ENCODE results near the gene CRYBG2. TPM values are rescaled to one million over a fixed set of nuclear protein-coding genes. Genes with fewer than 3 reads are reported as not detected.

Gene CRYBG2
- total RNA-seq, 1 donor from 2014 or later = 67.0 TPM

DNA sequence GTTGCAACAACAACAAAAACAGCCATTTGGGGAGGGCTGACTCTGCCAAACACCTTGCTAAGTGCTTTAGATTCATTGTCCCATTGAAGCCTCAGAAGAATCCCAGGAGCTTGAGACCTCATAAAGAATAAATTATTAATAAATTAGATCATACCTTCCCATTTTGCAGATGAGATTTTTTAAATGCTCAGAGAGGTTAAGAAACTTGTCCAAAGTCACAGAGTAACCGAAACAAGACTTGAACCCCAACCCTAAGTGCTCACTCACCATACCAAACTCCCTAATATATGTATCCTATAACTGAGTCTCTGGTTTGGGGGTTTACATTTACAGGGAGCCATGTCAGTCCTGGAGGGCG, 3.6 kb downstream of the CRYBG2 start:
- intact Hi-C loops (cut with DNase I) = no loop called here
- Histone ChIP-seq H3K27ac (no peak overlapping the region), H3K27me3 (no peaks in the 10 kb centered on the region), H3K9me3 (no peaks in the 10 kb centered on the region), H3K36me3 (no peaks in the 10 kb centered on the region), H3K4me1 (peaks cover 19% of the 10 kb centered on the region), H3K4me3 (no peak overlapping the region)
- TF ChIP-seq POLR2A (IDR thresholded peaks at IDR 0.05) (no peak), POLR2AphosphoS5 (IDR thresholded peaks at IDR 0.05; ENCODE audit: insufficient read depth in 1 of 2, low read depth in 1 of 2) (no peak)
- TF ChIP-seq, protein P1, sequence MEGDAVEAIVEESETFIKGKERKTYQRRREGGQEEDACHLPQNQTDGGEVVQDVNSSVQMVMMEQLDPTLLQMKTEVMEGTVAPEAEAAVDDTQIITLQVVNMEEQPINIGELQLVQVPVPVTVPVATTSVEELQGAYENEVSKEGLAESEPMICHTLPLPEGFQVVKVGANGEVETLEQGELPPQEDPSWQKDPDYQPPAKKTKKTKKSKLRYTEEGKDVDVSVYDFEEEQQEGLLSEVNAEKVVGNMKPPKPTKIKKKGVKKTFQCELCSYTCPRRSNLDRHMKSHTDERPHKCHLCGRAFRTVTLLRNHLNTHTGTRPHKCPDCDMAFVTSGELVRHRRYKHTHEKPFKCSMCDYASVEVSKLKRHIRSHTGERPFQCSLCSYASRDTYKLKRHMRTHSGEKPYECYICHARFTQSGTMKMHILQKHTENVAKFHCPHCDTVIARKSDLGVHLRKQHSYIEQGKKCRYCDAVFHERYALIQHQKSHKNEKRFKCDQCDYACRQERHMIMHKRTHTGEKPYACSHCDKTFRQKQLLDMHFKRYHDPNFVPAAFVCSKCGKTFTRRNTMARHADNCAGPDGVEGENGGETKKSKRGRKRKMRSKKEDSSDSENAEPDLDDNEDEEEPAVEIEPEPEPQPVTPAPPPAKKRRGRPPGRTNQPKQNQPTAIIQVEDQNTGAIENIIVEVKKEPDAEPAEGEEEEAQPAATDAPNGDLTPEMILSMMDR (IDR thresholded peaks at IDR 0.05) = no peak
- no peak for DNase-seq (ENCODE audit: extremely low spot score in 2 of 2)

DNA sequence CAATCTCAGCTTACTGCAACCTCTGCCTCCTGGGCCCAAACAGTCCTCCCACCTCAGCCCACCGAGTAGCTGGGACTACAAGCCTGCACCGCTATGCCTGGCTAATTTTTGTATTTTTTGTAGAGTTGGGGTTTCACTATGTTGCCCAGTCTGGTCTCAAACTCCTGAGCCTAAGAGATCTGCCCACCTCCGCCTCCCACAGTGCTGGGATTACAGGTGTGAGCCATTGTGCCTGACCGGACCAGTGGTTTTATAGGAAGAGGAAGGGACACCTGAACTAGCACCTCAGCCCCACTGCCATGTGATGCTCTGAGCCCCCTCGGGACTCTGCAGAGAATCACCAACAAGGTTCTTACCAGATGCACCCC, 4.1 kb downstream of the CRYBG2 start:
- Histone ChIP-seq H3K27ac (no peak overlapping the region), H3K9me3 (no peaks in the 10 kb centered on the region), H3K27me3 (no peaks in the 10 kb centered on the region), H3K36me3 (no peaks in the 10 kb centered on the region), H3K4me3 (no peak overlapping the region), H3K4me1 (peaks cover 18% of the 10 kb centered on the region)
- intact Hi-C loops (cut with DNase I) = no loop called here
- TF ChIP-seq POLR2AphosphoS5 (IDR thresholded peaks at IDR 0.05; ENCODE audit: insufficient read depth in 1 of 2, low read depth in 1 of 2) = no peak
- no peak for TF ChIP-seq POLR2A (IDR thresholded peaks at IDR 0.05)
- TF ChIP-seq, protein P1 (IDR thresholded peaks at IDR 0.05) = no peak
- no peak for DNase-seq (ENCODE audit: extremely low spot score in 2 of 2)

DNA sequence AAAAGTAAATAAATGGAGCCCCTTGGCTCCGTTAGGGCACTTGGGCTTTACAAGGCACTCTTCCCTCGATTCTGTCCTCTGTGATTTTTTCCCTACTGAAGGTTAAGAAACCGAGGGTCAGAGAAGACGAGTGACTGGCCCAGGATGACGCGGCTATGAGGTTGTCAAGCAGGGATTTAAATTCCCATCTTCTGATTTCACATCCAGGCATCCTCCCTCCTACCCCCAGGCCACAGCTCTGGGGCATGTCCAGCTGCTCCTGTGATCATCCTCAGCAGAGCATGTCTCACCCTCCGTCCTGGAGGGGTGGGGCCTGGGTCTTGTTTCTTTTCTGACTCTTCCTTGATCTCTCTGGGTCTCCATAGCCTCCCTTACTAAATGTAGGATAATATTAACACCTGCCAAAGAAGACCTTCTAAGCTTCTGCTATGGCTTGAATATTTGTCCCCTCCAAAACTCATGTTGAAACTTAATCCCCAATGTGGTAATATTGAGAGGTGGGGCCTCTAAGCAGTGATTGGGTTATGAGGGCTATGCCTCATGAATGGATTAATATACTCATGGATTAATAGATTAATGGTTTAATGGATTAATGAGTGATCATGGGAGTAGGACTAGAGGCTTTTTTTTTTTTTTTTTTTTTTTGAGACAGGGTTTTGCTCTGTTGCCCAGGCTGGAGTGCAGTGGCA, 4.6 kb downstream of the CRYBG2 start:
- no peaks in the 10 kb centered on the region for H3K27me3 ChIP-seq
- no peak for DNase-seq (ENCODE audit: extremely low spot score in 2 of 2)
- intact Hi-C loops (cut with DNase I) = no loop called here
- H3K36me3 ChIP-seq = no peaks in the 10 kb centered on the region
- TF ChIP-seq POLR2A (IDR thresholded peaks at IDR 0.05) (no peak), POLR2AphosphoS5 (IDR thresholded peaks at IDR 0.05; ENCODE audit: insufficient read depth in 1 of 2, low read depth in 1 of 2) (no peak)
- TF ChIP-seq, protein P1 (IDR thresholded peaks at IDR 0.05) = no peak
- H3K4me3 ChIP-seq = no peak overlapping the region
- peaks cover 12% of the 10 kb centered on the region for H3K4me1 ChIP-seq
- no peak overlapping the region for H3K27ac ChIP-seq
- H3K9me3 ChIP-seq = no peaks in the 10 kb centered on the region

DNA sequence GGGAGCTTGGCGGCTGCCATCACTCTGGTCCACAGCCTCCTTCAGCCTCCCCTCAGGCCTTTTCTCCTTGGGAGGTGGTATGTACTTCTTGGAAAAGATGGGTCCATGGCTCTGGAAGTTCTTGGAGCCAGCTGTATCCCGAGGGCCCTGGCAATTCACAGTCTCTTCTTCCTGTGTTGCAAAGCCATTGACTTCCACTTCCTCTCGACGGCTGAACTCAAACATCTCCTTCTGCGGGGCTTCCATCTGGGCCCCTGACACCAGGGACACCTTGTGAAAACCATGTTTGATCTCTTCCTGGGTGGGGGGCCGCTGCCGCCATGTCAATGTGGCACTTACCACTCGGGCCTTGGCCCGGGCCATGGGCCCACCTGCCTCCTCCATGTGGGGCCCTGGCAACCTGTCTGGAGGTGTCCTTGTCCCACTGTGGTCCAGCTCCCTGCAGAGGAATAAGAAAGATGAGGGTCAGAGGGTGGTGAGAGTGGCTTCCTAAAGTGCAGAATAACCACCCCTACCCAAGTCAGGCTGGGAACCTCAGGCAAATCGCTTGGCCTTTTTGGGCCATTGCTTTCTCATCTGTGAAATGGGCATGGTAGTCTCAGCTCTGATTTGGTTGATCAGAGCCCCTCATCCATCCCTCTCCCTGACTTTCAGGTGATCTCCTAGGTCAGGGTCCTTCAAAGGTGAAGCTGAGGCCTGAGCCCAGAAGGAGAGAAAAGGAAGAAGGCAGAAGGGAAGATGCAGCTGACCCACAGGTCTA, 7.5 kb downstream of the CRYBG2 start:
- Histone ChIP-seq H3K9me3 (no peaks in the 10 kb centered on the region), H3K27ac (no peak overlapping the region), H3K4me1 (peaks cover 6% of the 10 kb centered on the region)

More for the DNA sequence above, 7.5 kb downstream of the CRYBG2 start:
- DNase-seq (ENCODE audit: extremely low spot score in 2 of 2) = no peak
- intact Hi-C loops (cut with DNase I) = no loop called here
- no peaks in the 10 kb centered on the region for H3K36me3 ChIP-seq
- no peak for TF ChIP-seq POLR2A (IDR thresholded peaks at IDR 0.05)
- TF ChIP-seq, protein P1 (IDR thresholded peaks at IDR 0.05) = no peak
- TF ChIP-seq POLR2AphosphoS5 (IDR thresholded peaks at IDR 0.05; ENCODE audit: insufficient read depth in 1 of 2, low read depth in 1 of 2) = no peak
- no peaks in the 10 kb centered on the region for H3K27me3 ChIP-seq
- H3K4me3 ChIP-seq = no peak overlapping the region

All from vagina (tissue), 2 donors.